Transverse colon (tissue), 4 donors: ENCODE results near the gene NAT8.

Source experiments
- POLR2AphosphoS5 ChIP-seq, 3 donors: sonication (generic); formaldehyde crosslinking; IDR thresholded peaks; one replicate each; pipeline ENCODE4 v1.6.1; 2016; ENCODE audit warnings: antibody characterized with exemption in 3 of 3
- TF ChIP-seq, protein P1 (sequence below), 5 experiments: fragments of 200-600 bp in 3 of 5; fragments of 450-650 bp in 2 of 5; sonication (generic) in 3 of 5; IDR thresholded peaks; 1 replicate in 2 of 5; 2 replicates in 3 of 5; pipeline ENCODE4 v1.5.1; 2016 to 2017; ENCODE audit warnings: antibody characterized with exemption in 5 of 5, inconsistent platforms in 3 of 5, mild to moderate bottlenecking in 2 of 5, moderate library complexity in 1 of 5

DNA sequence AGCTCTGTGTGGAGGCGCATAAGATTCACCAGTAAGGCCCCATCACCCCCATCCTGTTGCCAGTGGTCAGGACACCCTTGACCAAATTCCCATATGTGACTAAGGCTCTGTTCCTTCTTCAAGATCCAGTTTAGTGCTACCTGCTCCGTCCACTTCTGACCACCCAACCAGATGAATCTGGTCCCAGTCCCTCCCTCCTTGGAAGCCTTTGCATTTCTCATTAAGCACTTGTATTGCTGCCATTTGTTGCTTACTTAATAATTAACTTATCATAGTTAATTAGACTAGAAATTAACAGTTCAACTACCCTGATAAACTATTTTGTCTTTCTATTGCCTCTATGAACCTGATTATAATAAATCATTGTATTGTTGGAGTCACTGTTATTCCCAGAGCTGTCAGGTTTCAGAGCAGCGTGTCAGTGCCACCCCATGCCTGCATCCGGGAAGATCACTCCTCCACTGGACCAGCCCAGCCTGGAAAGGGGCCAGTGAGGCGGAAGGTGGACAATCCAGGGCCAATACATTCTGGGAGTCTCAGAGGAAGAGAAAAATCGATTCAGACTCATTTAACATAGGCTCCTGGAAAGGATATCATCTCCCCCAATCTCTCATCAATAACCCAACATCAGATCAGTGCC lies 9.5 kb upstream of the NAT8 start:
- TF ChIP-seq, protein P1, sequence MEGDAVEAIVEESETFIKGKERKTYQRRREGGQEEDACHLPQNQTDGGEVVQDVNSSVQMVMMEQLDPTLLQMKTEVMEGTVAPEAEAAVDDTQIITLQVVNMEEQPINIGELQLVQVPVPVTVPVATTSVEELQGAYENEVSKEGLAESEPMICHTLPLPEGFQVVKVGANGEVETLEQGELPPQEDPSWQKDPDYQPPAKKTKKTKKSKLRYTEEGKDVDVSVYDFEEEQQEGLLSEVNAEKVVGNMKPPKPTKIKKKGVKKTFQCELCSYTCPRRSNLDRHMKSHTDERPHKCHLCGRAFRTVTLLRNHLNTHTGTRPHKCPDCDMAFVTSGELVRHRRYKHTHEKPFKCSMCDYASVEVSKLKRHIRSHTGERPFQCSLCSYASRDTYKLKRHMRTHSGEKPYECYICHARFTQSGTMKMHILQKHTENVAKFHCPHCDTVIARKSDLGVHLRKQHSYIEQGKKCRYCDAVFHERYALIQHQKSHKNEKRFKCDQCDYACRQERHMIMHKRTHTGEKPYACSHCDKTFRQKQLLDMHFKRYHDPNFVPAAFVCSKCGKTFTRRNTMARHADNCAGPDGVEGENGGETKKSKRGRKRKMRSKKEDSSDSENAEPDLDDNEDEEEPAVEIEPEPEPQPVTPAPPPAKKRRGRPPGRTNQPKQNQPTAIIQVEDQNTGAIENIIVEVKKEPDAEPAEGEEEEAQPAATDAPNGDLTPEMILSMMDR (IDR thresholded peaks at IDR 0.05): no peak
- no peak for TF ChIP-seq POLR2AphosphoS5 (IDR thresholded peaks at IDR 0.05)
